SK-N-SH treated with all-trans-retinoic acid at 6 μM for 48 hours (cell line): ENCODE results near the gene INPP5B.

ENCODE experiments used
- ATAC-seq: fragments of 200-7000 bp; cut with Tn5 transposase; 3 replicates; pipeline ENCODE4 v1.9.1; 2020; ENCODE audit warnings: mild to moderate bottlenecking, moderate library complexity
- ARNTL ChIP-seq: fragments of 450-650 bp; formaldehyde crosslinking; IDR thresholded peaks from 2 replicates; pipeline ENCODE4 v1.5.0; 2020; ENCODE audit warnings: low read depth, mild to moderate bottlenecking, moderate library complexity, borderline replicate concordance
- BACH2 ChIP-seq: fragments of 250-450 bp; sonication (Bioruptor Pico); IDR thresholded peaks from 2 replicates; pipeline ENCODE4 v1.9.0; 2021; ENCODE audit warnings: mild to moderate bottlenecking, borderline replicate concordance
- CSDC2 ChIP-seq: fragments of 250-450 bp; sonication (Bioruptor Pico); IDR thresholded peaks from 2 replicates; pipeline ENCODE4 v1.5.0; 2020; ENCODE audit warnings: mild to moderate bottlenecking, moderate library complexity
- GLIS3 ChIP-seq: fragments of 250-450 bp; sonication (Bioruptor Pico); IDR thresholded peaks from 2 replicates; pipeline ENCODE4 v1.5.0; 2020; ENCODE audit warnings: mild to moderate bottlenecking, moderate library complexity
- ISL1 ChIP-seq: fragments of 250-450 bp; sonication (Bioruptor Pico); IDR thresholded peaks from 2 replicates; pipeline ENCODE4 v2.1.2; 2022; ENCODE audit warnings: mild to moderate bottlenecking, moderate library complexity
- OSR1 ChIP-seq: fragments of 250-450 bp; sonication (Bioruptor Pico); IDR thresholded peaks from 2 replicates; pipeline ENCODE4 v1.8.0; 2022; ENCODE audit warnings: moderate library complexity, mild to moderate bottlenecking, inconsistent platforms
- PPARA ChIP-seq: fragments of 250-450 bp; sonication (Bioruptor Pico); IDR thresholded peaks from 2 replicates; pipeline ENCODE4 v1.5.0; 2020; ENCODE audit warnings: mild to moderate bottlenecking, borderline replicate concordance
- RARB ChIP-seq: fragments of 250-450 bp; sonication (Bioruptor Pico); IDR thresholded peaks from 2 replicates; pipeline ENCODE4 v1.8.0; 2021; ENCODE audit warnings: mild to moderate bottlenecking, moderate library complexity
- SNAI2 ChIP-seq: fragments of 250-450 bp; sonication (Bioruptor Pico); IDR thresholded peaks from 2 replicates; pipeline ENCODE4 v1.5.0; 2020; ENCODE audit warnings: mild to moderate bottlenecking, moderate library complexity
- TCF4 ChIP-seq: fragments of 250-450 bp; sonication (Bioruptor Pico); IDR thresholded peaks from 2 replicates; pipeline ENCODE4 v1.8.0; 2021; ENCODE audit warnings: mild to moderate bottlenecking, moderate library complexity, borderline replicate concordance
- TOX ChIP-seq: fragments of 250-450 bp; sonication (Bioruptor Pico); IDR thresholded peaks from 2 replicates; pipeline ENCODE4 v1.8.0; 2021; ENCODE audit warnings: mild to moderate bottlenecking, moderate library complexity, borderline replicate concordance
- ZC3H10 ChIP-seq: fragments of 250-450 bp; sonication (Bioruptor Pico); IDR thresholded peaks from 2 replicates; pipeline ENCODE4 v1.5.1; 2021; ENCODE audit warnings: mild to moderate bottlenecking, moderate library complexity
- ZFP3 ChIP-seq: fragments of 250-450 bp; sonication (Bioruptor Pico); IDR thresholded peaks from 2 replicates; pipeline ENCODE4 v1.5.0; 2020; ENCODE audit warnings: mild to moderate bottlenecking, moderate library complexity
- ZFP30 ChIP-seq: fragments of 450-650 bp; formaldehyde crosslinking; IDR thresholded peaks from 2 replicates; pipeline ENCODE4 v1.5.0; 2022; ENCODE audit warnings: mild to moderate bottlenecking, moderate library complexity
- ZNF565 ChIP-seq: fragments of 450-650 bp; formaldehyde crosslinking; conservative IDR thresholded peaks from 2 replicates; pipeline ENCODE4 v1.5.0; 2020; ENCODE audit warnings: low read depth, mild to moderate bottlenecking, moderate library complexity
- ZNF70 ChIP-seq: fragments of 450-650 bp; formaldehyde crosslinking; IDR thresholded peaks from 2 replicates; pipeline ENCODE4 v1.5.0; 2020; ENCODE audit warnings: mild to moderate bottlenecking, moderate library complexity
- ZNF8 ChIP-seq: fragments of 450-650 bp; formaldehyde crosslinking; IDR thresholded peaks from 2 replicates; pipeline ENCODE4 v1.5.0; 2020; ENCODE audit warnings: mild to moderate bottlenecking, moderate library complexity
- TF ChIP-seq, protein P1 (sequence below): fragments of 250-450 bp; sonication (Bioruptor Pico); IDR thresholded peaks from 2 replicates; pipeline ENCODE4 v1.8.0; 2020; ENCODE audit warnings: mild to moderate bottlenecking, moderate library complexity, borderline replicate concordance
- TF ChIP-seq, protein P2 (sequence below): fragments of 250-450 bp; sonication (Bioruptor Pico); IDR thresholded peaks from 2 replicates; pipeline ENCODE4 v1.5.0; 2020; ENCODE audit warnings: mild to moderate bottlenecking, moderate library complexity
- TF ChIP-seq, protein P3 (sequence below): fragments of 250-450 bp; sonication (Bioruptor Pico); IDR thresholded peaks from 2 replicates; pipeline ENCODE4 v1.8.0; 2021; ENCODE audit warnings: low read depth, mild to moderate bottlenecking, moderate library complexity, borderline replicate concordance
- TF ChIP-seq, protein P4 (sequence below): fragments of 250-450 bp; sonication (Bioruptor Pico); IDR thresholded peaks from 2 replicates; pipeline ENCODE4 v1.5.1; 2021; ENCODE audit warnings: mild to moderate bottlenecking, moderate library complexity
- TF ChIP-seq, protein P5 (sequence below): fragments of 250-450 bp; sonication (Bioruptor Pico); IDR thresholded peaks from 2 replicates; pipeline ENCODE4 v1.5.1; 2020; ENCODE audit warnings: low read depth, mild to moderate bottlenecking, moderate library complexity

INPP5B gene

DNA sequence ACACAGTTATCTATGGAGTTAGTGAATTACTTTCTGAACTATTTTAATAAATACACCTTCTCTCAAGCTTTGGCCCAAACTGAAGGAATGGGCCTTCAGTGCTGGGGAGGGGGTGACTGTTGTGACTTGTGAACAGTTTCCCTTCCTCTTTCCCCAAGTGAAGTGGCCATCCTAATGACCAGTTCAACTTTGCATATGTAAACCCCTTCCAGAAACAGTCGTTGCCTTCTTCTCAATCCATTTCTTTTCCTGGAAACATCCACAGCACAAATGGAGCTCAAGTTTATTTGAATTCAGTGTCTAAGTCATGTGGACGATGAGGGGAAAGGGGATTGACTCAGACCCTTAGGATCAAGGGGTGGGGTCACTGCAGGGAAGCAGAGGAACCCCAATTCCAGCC lies 1.3 kb upstream of the INPP5B start:
- TF ChIP-seq, protein P1, sequence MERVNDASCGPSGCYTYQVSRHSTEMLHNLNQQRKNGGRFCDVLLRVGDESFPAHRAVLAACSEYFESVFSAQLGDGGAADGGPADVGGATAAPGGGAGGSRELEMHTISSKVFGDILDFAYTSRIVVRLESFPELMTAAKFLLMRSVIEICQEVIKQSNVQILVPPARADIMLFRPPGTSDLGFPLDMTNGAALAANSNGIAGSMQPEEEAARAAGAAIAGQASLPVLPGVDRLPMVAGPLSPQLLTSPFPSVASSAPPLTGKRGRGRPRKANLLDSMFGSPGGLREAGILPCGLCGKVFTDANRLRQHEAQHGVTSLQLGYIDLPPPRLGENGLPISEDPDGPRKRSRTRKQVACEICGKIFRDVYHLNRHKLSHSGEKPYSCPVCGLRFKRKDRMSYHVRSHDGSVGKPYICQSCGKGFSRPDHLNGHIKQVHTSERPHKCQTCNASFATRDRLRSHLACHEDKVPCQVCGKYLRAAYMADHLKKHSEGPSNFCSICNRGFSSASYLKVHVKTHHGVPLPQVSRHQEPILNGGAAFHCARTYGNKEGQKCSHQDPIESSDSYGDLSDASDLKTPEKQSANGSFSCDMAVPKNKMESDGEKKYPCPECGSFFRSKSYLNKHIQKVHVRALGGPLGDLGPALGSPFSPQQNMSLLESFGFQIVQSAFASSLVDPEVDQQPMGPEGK (CRISPR knock-in tag) = no peak
- TF ChIP-seq BACH2 (CRISPR knock-in tag) = no peak
- TF ChIP-seq ZNF70 (CRISPR knock-in tag) = no peak
- TF ChIP-seq ZC3H10 (CRISPR knock-in tag) = no peak
- no peak for TF ChIP-seq PPARA (CRISPR knock-in tag)
- no peak for TF ChIP-seq GLIS3 (CRISPR knock-in tag)
- TF ChIP-seq, protein P2, sequence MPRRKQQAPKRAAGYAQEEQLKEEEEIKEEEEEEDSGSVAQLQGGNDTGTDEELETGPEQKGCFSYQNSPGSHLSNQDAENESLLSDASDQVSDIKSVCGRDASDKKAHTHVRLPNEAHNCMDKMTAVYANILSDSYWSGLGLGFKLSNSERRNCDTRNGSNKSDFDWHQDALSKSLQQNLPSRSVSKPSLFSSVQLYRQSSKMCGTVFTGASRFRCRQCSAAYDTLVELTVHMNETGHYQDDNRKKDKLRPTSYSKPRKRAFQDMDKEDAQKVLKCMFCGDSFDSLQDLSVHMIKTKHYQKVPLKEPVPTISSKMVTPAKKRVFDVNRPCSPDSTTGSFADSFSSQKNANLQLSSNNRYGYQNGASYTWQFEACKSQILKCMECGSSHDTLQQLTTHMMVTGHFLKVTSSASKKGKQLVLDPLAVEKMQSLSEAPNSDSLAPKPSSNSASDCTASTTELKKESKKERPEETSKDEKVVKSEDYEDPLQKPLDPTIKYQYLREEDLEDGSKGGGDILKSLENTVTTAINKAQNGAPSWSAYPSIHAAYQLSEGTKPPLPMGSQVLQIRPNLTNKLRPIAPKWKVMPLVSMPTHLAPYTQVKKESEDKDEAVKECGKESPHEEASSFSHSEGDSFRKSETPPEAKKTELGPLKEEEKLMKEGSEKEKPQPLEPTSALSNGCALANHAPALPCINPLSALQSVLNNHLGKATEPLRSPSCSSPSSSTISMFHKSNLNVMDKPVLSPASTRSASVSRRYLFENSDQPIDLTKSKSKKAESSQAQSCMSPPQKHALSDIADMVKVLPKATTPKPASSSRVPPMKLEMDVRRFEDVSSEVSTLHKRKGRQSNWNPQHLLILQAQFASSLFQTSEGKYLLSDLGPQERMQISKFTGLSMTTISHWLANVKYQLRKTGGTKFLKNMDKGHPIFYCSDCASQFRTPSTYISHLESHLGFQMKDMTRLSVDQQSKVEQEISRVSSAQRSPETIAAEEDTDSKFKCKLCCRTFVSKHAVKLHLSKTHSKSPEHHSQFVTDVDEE (CRISPR knock-in tag) = no peak
- TF ChIP-seq, protein P3, sequence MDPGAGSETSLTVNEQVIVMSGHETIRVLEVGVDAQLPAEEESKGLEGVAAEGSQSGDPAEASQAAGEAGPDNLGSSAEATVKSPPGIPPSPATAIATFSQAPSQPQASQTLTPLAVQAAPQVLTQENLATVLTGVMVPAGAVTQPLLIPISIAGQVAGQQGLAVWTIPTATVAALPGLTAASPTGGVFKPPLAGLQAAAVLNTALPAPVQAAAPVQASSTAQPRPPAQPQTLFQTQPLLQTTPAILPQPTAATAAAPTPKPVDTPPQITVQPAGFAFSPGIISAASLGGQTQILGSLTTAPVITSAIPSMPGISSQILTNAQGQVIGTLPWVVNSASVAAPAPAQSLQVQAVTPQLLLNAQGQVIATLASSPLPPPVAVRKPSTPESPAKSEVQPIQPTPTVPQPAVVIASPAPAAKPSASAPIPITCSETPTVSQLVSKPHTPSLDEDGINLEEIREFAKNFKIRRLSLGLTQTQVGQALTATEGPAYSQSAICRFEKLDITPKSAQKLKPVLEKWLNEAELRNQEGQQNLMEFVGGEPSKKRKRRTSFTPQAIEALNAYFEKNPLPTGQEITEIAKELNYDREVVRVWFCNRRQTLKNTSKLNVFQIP = no peak
- no peak for TF ChIP-seq RARB (CRISPR knock-in tag)
- no peak for TF ChIP-seq ZFP30
- TF ChIP-seq ISL1 = no peak
- TF ChIP-seq, protein P4, sequence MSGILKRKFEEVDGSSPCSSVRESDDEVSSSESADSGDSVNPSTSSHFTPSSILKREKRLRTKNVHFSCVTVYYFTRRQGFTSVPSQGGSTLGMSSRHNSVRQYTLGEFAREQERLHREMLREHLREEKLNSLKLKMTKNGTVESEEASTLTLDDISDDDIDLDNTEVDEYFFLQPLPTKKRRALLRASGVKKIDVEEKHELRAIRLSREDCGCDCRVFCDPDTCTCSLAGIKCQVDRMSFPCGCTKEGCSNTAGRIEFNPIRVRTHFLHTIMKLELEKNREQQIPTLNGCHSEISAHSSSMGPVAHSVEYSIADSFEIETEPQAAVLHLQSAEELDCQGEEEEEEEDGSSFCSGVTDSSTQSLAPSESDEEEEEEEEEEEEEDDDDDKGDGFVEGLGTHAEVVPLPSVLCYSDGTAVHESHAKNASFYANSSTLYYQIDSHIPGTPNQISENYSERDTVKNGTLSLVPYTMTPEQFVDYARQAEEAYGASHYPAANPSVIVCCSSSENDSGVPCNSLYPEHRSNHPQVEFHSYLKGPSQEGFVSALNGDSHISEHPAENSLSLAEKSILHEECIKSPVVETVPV = no peak
- no peak for TF ChIP-seq CSDC2
- TF ChIP-seq ARNTL = no peak
- no peak for ATAC-seq

DNA sequence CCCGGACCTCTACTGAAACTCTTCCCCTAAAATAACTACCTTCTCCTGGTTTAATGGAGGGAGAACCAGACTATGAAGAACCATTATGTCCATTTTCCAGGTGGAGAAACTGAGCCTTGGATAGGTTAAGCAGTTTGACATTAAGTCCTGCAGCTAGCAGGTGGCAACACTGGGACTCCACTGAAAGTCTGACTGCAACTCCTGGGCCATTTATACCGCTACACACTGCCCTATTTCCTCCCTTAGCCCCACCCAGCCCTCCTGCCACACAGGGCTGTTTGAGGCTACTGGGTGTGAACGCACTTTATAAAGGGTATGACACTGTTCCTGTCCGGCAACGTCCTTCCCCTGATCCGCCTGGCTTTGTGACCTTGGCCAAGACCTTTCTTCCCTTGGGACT lies 511 bp upstream of the INPP5B start:
- no peak for TF ChIP-seq TCF4 (CRISPR knock-in tag)
- TF ChIP-seq CSDC2 = no peak
- TF ChIP-seq RARB (CRISPR knock-in tag) = no peak
- no peak for TF ChIP-seq OSR1 (CRISPR knock-in tag)
- no peak for TF ChIP-seq ISL1
- TF ChIP-seq, protein P5, sequence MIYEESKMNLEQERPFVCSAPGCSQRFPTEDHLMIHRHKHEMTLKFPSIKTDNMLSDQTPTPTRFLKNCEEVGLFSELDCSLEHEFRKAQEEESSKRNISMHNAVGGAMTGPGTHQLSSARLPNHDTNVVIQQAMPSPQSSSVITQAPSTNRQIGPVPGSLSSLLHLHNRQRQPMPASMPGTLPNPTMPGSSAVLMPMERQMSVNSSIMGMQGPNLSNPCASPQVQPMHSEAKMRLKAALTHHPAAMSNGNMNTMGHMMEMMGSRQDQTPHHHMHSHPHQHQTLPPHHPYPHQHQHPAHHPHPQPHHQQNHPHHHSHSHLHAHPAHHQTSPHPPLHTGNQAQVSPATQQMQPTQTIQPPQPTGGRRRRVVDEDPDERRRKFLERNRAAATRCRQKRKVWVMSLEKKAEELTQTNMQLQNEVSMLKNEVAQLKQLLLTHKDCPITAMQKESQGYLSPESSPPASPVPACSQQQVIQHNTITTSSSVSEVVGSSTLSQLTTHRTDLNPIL (CRISPR knock-in tag) = no peak
- TF ChIP-seq, protein P2 (CRISPR knock-in tag) = no peak
- no peak for TF ChIP-seq PPARA (CRISPR knock-in tag)
- no peak for TF ChIP-seq ZNF8
- no peak for TF ChIP-seq BACH2 (CRISPR knock-in tag)
- TF ChIP-seq ZNF565 (CRISPR knock-in tag) = no peak
- TF ChIP-seq, protein P4 = no peak
- no peak for TF ChIP-seq SNAI2
- TF ChIP-seq ZC3H10 (CRISPR knock-in tag) = no peak
- no peak for TF ChIP-seq GLIS3 (CRISPR knock-in tag)
- no peak for TF ChIP-seq ARNTL
- TF ChIP-seq, protein P1 (CRISPR knock-in tag) = no peak
- TF ChIP-seq ZNF70 (CRISPR knock-in tag) = no peak
- TF ChIP-seq ZFP3 (CRISPR knock-in tag) = no peak
- TF ChIP-seq TOX (CRISPR knock-in tag) = no peak
- ATAC-seq = no peak
